Measurements from ENCODE around the gene PDE3A. TPM values are rescaled to one million over a fixed set of nuclear protein-coding genes. Genes with fewer than 3 reads are reported as not detected.

PDE3A gene
- total and polyA plus RNA-seq, 10 of the 15 experiments (the other 5 are each of a cell fraction or from before 2014, with no cell fraction given) = 0.01 to 2.6 (median 1.5) TPM

DNA sequence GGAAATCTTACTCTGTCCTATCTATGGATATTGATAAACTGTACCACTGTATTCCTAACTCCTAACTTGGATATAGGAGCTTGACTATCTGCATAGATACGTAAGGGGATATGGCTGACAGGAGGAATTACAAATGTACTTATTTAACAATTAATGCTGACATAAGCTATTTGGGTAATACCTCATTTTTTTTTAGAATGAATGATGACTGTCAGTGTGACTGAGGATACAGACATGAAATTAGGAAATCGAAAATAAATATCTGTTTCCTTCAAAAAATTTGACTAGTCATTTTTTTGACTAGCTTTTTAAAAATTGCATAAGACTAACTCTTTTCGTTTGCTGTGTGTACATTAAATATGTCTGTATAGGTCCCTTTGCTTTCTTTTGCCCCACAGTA is 74.9 kb downstream of the PDE3A start:
- ChIA-PET RAD21 (ENCODE audit: unreplicated experiment) (no interaction called here), CTCF (no interaction called here), SMC1A (ENCODE audit: uncharacterized antibody, unreplicated experiment) (interaction anchor here (0.5 kb wide), 1 partner anchor 829 kb away, joined by 3 read pairs; no protein-coding TSS in a partner anchor), POLR2A (no interaction called here)
- H3K9ac ChIP-seq (ENCODE audit: control insufficient read depth, insufficient read depth, low read length) = no peak overlapping the region
- H3K79me2 ChIP-seq (ENCODE audit: control insufficient read depth, insufficient read depth, low read length) = no peaks in the 10 kb centered on the region
- no peaks in the 10 kb centered on the region for H3K9me3 ChIP-seq (replicated peaks; ENCODE audit: control insufficient read depth, insufficient read depth, low read length)
- BruUV-seq (replicated peaks) = no TSS peak
- no peak for TF ChIP-seq PAX5 (IDR thresholded peaks at IDR 0.05; ENCODE audit: borderline replicate concordance, low read depth, low read length)
- no peak for TF ChIP-seq FOS (IDR thresholded peaks at IDR 0.05; ENCODE audit: borderline replicate concordance, extremely low read depth, insufficient read length)
- no peak for TF ChIP-seq SUZ12 (IDR thresholded peaks at IDR 0.05; ENCODE audit: unreplicated experiment)
- TF ChIP-seq SUPT20H (IDR thresholded peaks at IDR 0.05; ENCODE audit: borderline replicate concordance, control insufficient read depth, low read depth, low read length) = no peak
- no peak for TF ChIP-seq EGR1 (IDR thresholded peaks at IDR 0.05; ENCODE audit: borderline replicate concordance in 1 of 2, low read depth in 2 of 2, low read length in 2 of 2)
- no peak for TF ChIP-seq BRCA1 (IDR thresholded peaks at IDR 0.05; ENCODE audit: low read depth, low read length)
- no peak for TF ChIP-seq KDM1A (IDR thresholded peaks at IDR 0.05; ENCODE audit: borderline replicate concordance)
- TF ChIP-seq, protein P1, sequence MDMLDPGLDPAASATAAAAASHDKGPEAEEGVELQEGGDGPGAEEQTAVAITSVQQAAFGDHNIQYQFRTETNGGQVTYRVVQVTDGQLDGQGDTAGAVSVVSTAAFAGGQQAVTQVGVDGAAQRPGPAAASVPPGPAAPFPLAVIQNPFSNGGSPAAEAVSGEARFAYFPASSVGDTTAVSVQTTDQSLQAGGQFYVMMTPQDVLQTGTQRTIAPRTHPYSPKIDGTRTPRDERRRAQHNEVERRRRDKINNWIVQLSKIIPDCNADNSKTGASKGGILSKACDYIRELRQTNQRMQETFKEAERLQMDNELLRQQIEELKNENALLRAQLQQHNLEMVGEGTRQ (IDR thresholded peaks at IDR 0.05; ENCODE audit: borderline replicate concordance, low read depth, low read length) = no peak
- TF ChIP-seq ATF7 (IDR thresholded peaks at IDR 0.05; ENCODE audit: low read depth) = no peak
- TF ChIP-seq HDGF (IDR thresholded peaks at IDR 0.05) = no peak
- H4K20me1 ChIP-seq (ENCODE audit: control insufficient read depth, insufficient read depth) = no peaks in the 10 kb centered on the region
- H3K27me3 ChIP-seq (replicated peaks in 1 of 2; ENCODE audit: control insufficient read depth in 2 of 2, insufficient read depth in 2 of 2, low read length in 1 of 2) = no peaks in the 10 kb centered on the region
- H3K4me1 ChIP-seq (ENCODE audit: control insufficient read depth, insufficient read depth, low read length) = no peaks in the 10 kb centered on the region
- H2AFZ ChIP-seq (ENCODE audit: control insufficient read depth, low read depth, low read length) = no peak overlapping the region
- no peaks in the 10 kb centered on the region for H3K36me3 ChIP-seq (ENCODE audit: control insufficient read depth in 2 of 2, insufficient read depth in 2 of 2, low read length in 1 of 2)
- intact Hi-C loops (cut with micrococcal nuclease; ENCODE audit: unreplicated experiment) (no loop called here), in situ Hi-C loops (cut with MboI) (no loop called here)
- 17% methylated on average over 3 of the region's 3 CpGs for WGBS (ENCODE audit: insufficient coverage, insufficient replicate concordance, low lambda C conversion rate, missing lambda C conversion rate)
- no peak for FAIRE-seq
- ATAC-seq = no peak
- no peak overlapping the region for H3K27ac ChIP-seq (ENCODE audit: control insufficient read depth, insufficient read depth)
- no peak for DNase-seq (ENCODE audit: low read depth, low spot score)
- no peak overlapping the region for H3K4me3 ChIP-seq
- H3K4me2 ChIP-seq (ENCODE audit: control insufficient read depth, insufficient read depth) = no peak overlapping the region
